A549 (cell line): ENCODE data around the gene GPR89A. TPM values are rescaled to one million over a fixed set of nuclear protein-coding genes. Genes with fewer than 3 reads are reported as not detected.
"Not testable (repeated sequence)": the region's sequence is repeated elsewhere in the genome, so short reads cannot be mapped to it uniquely, and the experiment has no call there.

Source experiments
- ATAC-seq, 2 experiments: fragments of 200-7000 bp in 1 of 2; fragments of >200 bp in 1 of 2; cut with Nextera tagmentation in 1 of 2; cut with Tn5 transposase in 1 of 2; 3 replicates each; pipeline versions ENCODE4 v1.8.0 to v1.9.1; 2018 to 2020; ENCODE audit warnings: mild to moderate bottlenecking in 1 of 2, moderate library complexity in 1 of 2
- CTCF ChIA-PET: fragments of 300-600 bp; sonication (Branson Sonifier 250); formaldehyde crosslinking; extraction: SDS; loops from one replicate; lab custom pipeline; 2021; ENCODE audit warnings: antibody characterized with exemption, inconsistent platforms; lab: Yijun Ruan, JAX
- POLR2A ChIA-PET: fragments of 350-600 bp; formaldehyde crosslinking; extraction: SDS; loops from one replicate; lab custom pipeline; 2021; ENCODE audit warnings: antibody characterized with exemption, inconsistent platforms; lab: Yijun Ruan, JAX
- DNase-seq, 2 experiments: peaks; one replicate each; pipeline versions ENCODE4 v3.0.0 to v3.0.0-alpha.2; 2011 to 2016; ENCODE audit warnings: low read depth in 1 of 2, low spot score in 1 of 2
- FAIRE-seq: peaks from 2 replicates; lab custom pipeline; 2011; peaks lifted over from hg19 to GRCh38; lab: Jason Lieb, UNC
- H3K27ac ChIP-seq, 2 experiments: fragments of >200 bp; sonication (Bioruptor Twin); formaldehyde crosslinking; 3 replicates each; pipeline ENCODE4 v1.5.1; 2016 to 2017
- H3K4me1 ChIP-seq: fragments of >200 bp; sonication (Bioruptor Twin); formaldehyde crosslinking; 3 replicates; pipeline ENCODE4 v1.6.1; 2016
- H3K4me2 ChIP-seq: fragments of >200 bp; sonication (Bioruptor Twin); formaldehyde crosslinking; 3 replicates; pipeline ENCODE4 v1.6.1; 2016
- H3K4me3 ChIP-seq: fragments of >200 bp; sonication (Bioruptor Twin); formaldehyde crosslinking; 3 replicates; pipeline ENCODE4 v1.5.1; 2016
- H3K9me3 ChIP-seq: fragments of >200 bp; sonication (Bioruptor Twin); formaldehyde crosslinking; 3 replicates; pipeline ENCODE4 v1.6.1; 2016
- CEBPB ChIP-seq, 2 experiments: fragments of >200 bp in 1 of 2; sonication (Bioruptor Twin) in 1 of 2; formaldehyde crosslinking in 1 of 2; IDR thresholded peaks; 2 replicates each; pipeline ENCODE4 v1.6.1; 2012 to 2016
- ESRRA ChIP-seq: fragments of 150-350 bp; IDR thresholded peaks from 2 replicates; pipeline ENCODE4 v1.6.1; 2014; ENCODE audit warnings: mild to moderate bottlenecking, low read length, borderline replicate concordance
- GATA3 ChIP-seq: IDR thresholded peaks from 2 replicates; pipeline ENCODE4 v1.6.1; 2012; ENCODE audit warnings: borderline replicate concordance
- HOXB5 ChIP-seq: fragments of 250-450 bp; sonication (Bioruptor Pico); IDR thresholded peaks from 2 replicates; pipeline ENCODE4 v1.5.0; 2020; ENCODE audit warnings: mild to moderate bottlenecking, moderate library complexity
- KDM5A ChIP-seq: fragments of 200-600 bp; sonication (generic); IDR thresholded peaks from 2 replicates; pipeline ENCODE4 v1.6.1; 2016; ENCODE audit warnings: antibody characterized with exemption, mild to moderate bottlenecking
- MAFK ChIP-seq: fragments of 450-650 bp; IDR thresholded peaks from 2 replicates; pipeline ENCODE4 v1.6.1; 2014; ENCODE audit not compliant: partially characterized antibody
- NFE2L2 ChIP-seq: fragments of 150-350 bp; conservative IDR thresholded peaks from 2 replicates; pipeline ENCODE4 v1.6.1; 2014; ENCODE audit warnings: low read length
- SREBF2 ChIP-seq: fragments of 450-650 bp; IDR thresholded peaks from 2 replicates; pipeline ENCODE4 v1.6.1; 2014; ENCODE audit warnings: mild to moderate bottlenecking, moderate library complexity
- ZNF302 ChIP-seq: fragments of 250-450 bp; sonication (Bioruptor Pico); IDR thresholded peaks from 2 replicates; pipeline ENCODE4 v1.9.0; 2021; ENCODE audit warnings: inconsistent platforms, mild to moderate bottlenecking, moderate library complexity
- WGBS: methylation state at CpG from one replicate; pipeline ENCODE4 v1.1.6; 2017; ENCODE audit errors: missing lambda C conversion rate; 5-methylcytosine and 5-hydroxymethylcytosine counted together
- polyA plus RNA-seq, 4 experiments: library from polyadenylated mRNA; depleted of rRNA in 3 of 4; stranded (reverse); fragments of >200 nt; fragmentation: RNase III in 1 of 4; extraction: RNeasy Plus Mini Kit Qiagen cat#74134 plus additional on column Dnase treatment in 1 of 4; gene quantifications; 2 replicates in 3 of 4; 3 replicates in 1 of 4; pipeline ENCODE4 v1.2.3, GENCODE V29; 2011 to 2017
- TF ChIP-seq, protein P1 (sequence below): fragments of 250-450 bp; sonication (Bioruptor Pico); IDR thresholded peaks from 2 replicates; pipeline ENCODE4 v1.5.0; 2021; ENCODE audit warnings: mild to moderate bottlenecking, moderate library complexity, borderline replicate concordance
- TF ChIP-seq, protein P2 (sequence below): fragments of >200 bp; sonication (Bioruptor Twin); formaldehyde crosslinking; IDR thresholded peaks from 2 replicates; pipeline ENCODE4 v1.6.1; 2016
- TF ChIP-seq, protein P3 (sequence below): fragments of 150-350 bp; IDR thresholded peaks from 2 replicates; pipeline ENCODE4 v1.6.1; 2014; ENCODE audit warnings: low read depth, mild to moderate bottlenecking, low read length

Gene GPR89A
- polyA plus RNA-seq, 2 of the 4 experiments (the other 2 are of a cell fraction), result 15.2 to 33.8 TPM

DNA sequence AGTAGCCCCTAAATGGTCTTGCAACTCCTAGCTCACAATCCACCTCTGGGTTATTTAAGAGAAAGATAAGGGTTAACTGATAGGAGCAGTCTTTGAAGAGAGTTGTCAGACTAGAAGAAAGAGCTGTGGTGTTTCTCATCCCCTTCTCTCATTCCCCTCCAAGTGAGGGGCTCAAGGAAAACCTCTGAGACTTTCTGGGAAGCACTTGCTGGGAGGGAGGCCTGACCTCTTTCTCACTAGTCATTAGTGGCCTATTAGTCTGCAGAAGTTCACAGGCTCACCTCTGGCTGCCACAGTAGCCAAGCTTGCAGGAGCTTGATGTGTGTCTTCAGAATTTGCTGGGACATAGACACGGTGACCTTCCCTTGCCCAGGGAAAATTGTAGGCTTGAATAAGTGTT, 6.2 kb upstream of the GPR89A start:
- TF ChIP-seq ESRRA (no peak), HOXB5 (no peak), NFE2L2 (no peak), ZNF302 (CRISPR knock-in tag) (no peak), MAFK (no peak), GATA3 (no peak), KDM5A (no peak), CEBPB (IDR thresholded peaks at IDR 0.05) (no peak), SREBF2 (no peak)
- TF ChIP-seq, protein P1, sequence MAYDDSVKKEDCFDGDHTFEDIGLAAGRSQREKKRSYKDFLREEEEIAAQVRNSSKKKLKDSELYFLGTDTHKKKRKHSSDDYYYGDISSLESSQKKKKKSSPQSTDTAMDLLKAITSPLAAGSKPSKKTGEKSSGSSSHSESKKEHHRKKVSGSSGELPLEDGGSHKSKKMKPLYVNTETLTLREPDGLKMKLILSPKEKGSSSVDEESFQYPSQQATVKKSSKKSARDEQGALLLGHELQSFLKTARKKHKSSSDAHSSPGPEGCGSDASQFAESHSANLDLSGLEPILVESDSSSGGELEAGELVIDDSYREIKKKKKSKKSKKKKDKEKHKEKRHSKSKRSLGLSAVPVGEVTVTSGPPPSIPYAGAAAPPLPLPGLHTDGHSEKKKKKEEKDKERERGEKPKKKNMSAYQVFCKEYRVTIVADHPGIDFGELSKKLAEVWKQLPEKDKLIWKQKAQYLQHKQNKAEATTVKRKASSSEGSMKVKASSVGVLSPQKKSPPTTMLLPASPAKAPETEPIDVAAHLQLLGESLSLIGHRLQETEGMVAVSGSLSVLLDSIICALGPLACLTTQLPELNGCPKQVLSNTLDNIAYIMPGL, result no peak
- TF ChIP-seq, protein P2, sequence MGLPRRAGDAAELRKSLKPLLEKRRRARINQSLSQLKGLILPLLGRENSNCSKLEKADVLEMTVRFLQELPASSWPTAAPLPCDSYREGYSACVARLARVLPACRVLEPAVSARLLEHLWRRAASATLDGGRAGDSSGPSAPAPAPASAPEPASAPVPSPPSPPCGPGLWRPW, result no peak
- TF ChIP-seq, protein P3, sequence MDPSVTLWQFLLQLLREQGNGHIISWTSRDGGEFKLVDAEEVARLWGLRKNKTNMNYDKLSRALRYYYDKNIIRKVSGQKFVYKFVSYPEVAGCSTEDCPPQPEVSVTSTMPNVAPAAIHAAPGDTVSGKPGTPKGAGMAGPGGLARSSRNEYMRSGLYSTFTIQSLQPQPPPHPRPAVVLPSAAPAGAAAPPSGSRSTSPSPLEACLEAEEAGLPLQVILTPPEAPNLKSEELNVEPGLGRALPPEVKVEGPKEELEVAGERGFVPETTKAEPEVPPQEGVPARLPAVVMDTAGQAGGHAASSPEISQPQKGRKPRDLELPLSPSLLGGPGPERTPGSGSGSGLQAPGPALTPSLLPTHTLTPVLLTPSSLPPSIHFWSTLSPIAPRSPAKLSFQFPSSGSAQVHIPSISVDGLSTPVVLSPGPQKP, result no peak
- H3K4me3 ChIP-seq, result no peak overlapping the region
- no peaks in the 10 kb centered on the region for H3K9me3 ChIP-seq
- no peak for ATAC-seq
- no peak overlapping the region for H3K27ac ChIP-seq
- ChIA-PET CTCF (no interaction called here), POLR2A (no interaction called here)
- WGBS, result 19% methylated on average over 1 of the region's 1 CpG
- no peak for FAIRE-seq
- no peak overlapping the region for H3K4me2 ChIP-seq
- H3K4me1 ChIP-seq, result no peaks in the 10 kb centered on the region
- DNase-seq, result no peak

DNA sequence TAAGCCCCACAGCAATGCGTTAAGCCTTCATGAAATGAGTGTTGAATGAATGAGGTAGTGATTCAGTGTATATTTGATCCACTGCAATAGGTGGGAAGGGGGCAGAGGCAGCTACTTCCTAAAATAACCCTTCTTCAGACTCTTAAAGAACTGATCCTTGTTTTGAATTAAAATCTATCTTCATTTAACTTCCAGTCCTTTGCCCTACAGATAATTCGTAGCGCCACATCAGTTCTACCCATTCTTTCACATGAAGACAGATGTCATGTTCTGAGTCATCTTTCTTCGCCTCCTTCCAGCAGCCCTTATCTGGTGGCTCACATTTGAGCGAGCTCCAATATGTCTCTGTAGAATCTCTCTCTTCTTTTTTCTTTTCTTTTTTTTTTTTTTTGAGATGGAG, 948 bp upstream of the GPR89A start:
- FAIRE-seq, H3K4me3 ChIP-seq, H3K4me2 ChIP-seq, DNase-seq, H3K4me1 ChIP-seq, CTCF ChIA-PET, H3K9me3 ChIP-seq, H3K27ac ChIP-seq, POLR2A ChIA-PET, ATAC-seq: not testable (repeated sequence)
- 86% methylated on average over 5 of the region's 5 CpGs for WGBS

DNA sequence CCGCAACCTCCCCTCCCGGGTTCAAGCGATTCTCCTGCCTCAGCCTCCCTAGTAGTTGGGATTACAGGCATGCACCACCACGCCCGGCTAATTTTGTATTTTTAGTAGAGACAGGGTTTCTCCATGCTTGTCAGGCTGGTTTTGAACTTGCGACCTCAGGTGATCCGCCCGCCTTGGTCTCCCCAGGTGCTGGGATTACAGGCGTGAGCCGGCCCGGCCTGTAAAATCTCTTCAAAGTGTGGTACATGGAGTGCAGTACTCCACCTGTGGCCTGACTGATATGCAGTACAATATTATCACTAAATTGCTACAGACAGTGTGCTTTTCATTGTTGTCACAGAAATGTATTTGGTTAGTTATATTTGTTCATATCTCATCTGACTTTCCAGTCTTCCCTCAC, 499 bp upstream of the GPR89A start:
- FAIRE-seq, CTCF ChIA-PET: not testable (repeated sequence)

DNA sequence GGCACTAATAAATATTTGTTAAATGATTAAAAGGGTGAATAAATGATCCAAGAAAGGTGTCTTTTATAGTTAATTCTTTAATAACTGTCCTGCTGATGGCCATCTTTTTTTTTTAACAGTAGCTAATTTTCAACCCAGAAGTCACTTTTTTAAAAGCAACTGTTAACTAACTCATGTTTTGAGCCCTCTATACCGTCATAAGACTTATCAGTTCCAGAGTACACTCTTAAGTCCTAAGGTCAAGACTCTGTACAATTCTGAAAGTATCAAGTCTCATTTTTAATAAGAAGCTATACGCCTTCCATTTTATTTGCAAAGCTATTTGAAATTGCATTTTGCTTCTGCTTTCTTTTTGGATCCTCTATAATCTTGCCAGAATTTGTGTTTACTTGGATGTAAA, 3.0 kb downstream of the GPR89A start:
- CTCF ChIA-PET, FAIRE-seq, ATAC-seq, POLR2A ChIA-PET, H3K4me3 ChIP-seq, H3K4me1 ChIP-seq, DNase-seq, H3K27ac ChIP-seq, H3K9me3 ChIP-seq, H3K4me2 ChIP-seq: not testable (repeated sequence)
- 81% methylated on average over 2 of the region's 2 CpGs for WGBS

More for the DNA sequence above, 499 bp upstream of the GPR89A start:
- 87% methylated on average over 6 of the region's 11 CpGs for WGBS
- H3K4me1 ChIP-seq, DNase-seq, H3K27ac ChIP-seq, H3K4me2 ChIP-seq, POLR2A ChIA-PET, H3K4me3 ChIP-seq, H3K9me3 ChIP-seq: not testable (repeated sequence)
- peak in 1 of 2 experiments; percentile 17; a peak in 2 of 6 replicates for ATAC-seq

DNA sequence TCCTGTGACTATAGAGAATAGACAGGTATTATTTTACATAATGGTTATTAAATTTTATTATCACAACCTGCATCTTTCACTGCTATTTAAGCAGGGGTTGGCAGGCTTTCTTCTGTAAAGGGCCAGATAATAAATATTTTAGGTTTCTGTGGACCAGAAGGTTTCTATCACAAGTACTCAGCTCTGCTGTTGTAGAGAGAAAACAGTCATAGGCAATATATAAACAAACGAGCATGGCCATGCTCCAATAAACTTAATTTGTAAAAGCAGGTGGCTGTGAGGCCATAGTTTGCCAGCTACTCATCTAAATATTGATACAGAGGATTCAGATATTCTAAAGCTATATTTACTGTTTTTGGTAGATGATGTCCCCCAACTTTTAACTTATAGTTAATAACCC, 12.3 kb downstream of the GPR89A start:
- H3K27ac ChIP-seq, H3K9me3 ChIP-seq, H3K4me2 ChIP-seq, CTCF ChIA-PET, ATAC-seq, H3K4me1 ChIP-seq, H3K4me3 ChIP-seq, DNase-seq, FAIRE-seq, POLR2A ChIA-PET: not testable (repeated sequence)
- 39% methylated on average over 1 of the region's 1 CpG for WGBS

DNA sequence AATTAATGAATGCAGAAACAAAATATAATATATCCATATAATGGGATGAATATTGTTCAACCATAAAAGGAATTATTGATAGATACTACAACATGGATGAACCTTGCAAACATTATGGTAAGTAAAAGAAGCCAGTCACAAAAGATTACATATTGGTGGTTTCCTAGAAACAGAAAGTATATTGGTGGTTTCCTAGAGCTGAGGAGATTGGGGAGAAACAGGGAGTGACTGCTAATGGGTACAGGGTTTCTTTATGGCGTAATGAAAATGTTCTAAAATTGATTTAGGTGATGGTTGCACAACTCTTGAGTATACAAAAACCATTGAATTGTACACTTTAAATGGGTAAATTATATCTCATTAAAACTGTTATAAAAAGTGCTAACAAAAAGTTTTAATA, 14.4 kb downstream of the GPR89A start:
- H3K9me3 ChIP-seq, H3K4me1 ChIP-seq, FAIRE-seq, POLR2A ChIA-PET, H3K4me3 ChIP-seq, DNase-seq, CTCF ChIA-PET, H3K4me2 ChIP-seq, H3K27ac ChIP-seq, ATAC-seq: not testable (repeated sequence)
- WGBS, result no CpG with 5 or more reads among the region's 1 CpG

DNA sequence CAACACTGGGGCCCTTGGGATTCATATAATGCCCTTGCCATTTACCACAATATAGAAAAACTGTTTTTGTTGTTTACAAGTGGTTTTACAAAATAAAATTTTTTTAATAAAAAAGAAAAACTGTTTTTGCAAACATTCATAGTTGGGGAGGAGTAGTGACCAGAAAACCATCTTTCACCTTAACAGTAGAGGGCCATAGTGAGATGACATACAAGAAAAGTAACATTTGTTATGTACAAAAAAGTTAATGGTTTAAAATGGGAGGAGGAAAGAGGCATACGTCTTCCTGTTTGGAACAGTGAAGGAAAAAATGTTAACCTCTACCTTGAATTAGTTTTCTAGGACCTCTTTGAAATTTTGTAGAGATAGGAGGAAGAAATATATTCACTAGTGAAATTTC, 28.4 kb downstream of the GPR89A start:
- FAIRE-seq, POLR2A ChIA-PET, H3K4me2 ChIP-seq, DNase-seq, ATAC-seq, H3K9me3 ChIP-seq, H3K4me1 ChIP-seq, H3K27ac ChIP-seq, CTCF ChIA-PET, H3K4me3 ChIP-seq: not testable (repeated sequence)
- WGBS, result 28% methylated on average over 1 of the region's 1 CpG

DNA sequence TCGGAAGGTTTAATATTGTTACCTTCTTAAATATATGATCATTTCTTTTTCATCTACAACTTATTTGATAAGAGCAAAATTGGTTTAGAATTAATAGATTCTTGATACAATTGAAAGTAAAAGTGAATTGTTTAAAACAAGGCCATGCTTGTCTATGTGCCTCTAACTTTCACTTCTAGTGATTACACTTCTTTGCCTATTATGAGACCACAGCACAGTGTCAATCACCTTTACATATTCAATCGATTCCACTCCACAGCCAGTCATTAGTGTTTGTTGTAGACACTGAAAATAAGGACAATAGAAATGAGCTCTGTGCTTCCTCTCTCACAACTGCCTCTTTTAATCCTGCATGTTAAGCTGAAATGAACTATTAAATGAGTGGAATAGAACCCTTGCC, 34.1 kb downstream of the GPR89A start:
- FAIRE-seq, ATAC-seq, H3K9me3 ChIP-seq, H3K4me2 ChIP-seq, CTCF ChIA-PET, DNase-seq, H3K4me1 ChIP-seq, H3K27ac ChIP-seq, H3K4me3 ChIP-seq, POLR2A ChIA-PET: not testable (repeated sequence)
- WGBS, result 91% methylated on average over 1 of the region's 2 CpGs
